ENCODE data around the gene CCNK.

- TF ChIP-seq, protein P1, sequence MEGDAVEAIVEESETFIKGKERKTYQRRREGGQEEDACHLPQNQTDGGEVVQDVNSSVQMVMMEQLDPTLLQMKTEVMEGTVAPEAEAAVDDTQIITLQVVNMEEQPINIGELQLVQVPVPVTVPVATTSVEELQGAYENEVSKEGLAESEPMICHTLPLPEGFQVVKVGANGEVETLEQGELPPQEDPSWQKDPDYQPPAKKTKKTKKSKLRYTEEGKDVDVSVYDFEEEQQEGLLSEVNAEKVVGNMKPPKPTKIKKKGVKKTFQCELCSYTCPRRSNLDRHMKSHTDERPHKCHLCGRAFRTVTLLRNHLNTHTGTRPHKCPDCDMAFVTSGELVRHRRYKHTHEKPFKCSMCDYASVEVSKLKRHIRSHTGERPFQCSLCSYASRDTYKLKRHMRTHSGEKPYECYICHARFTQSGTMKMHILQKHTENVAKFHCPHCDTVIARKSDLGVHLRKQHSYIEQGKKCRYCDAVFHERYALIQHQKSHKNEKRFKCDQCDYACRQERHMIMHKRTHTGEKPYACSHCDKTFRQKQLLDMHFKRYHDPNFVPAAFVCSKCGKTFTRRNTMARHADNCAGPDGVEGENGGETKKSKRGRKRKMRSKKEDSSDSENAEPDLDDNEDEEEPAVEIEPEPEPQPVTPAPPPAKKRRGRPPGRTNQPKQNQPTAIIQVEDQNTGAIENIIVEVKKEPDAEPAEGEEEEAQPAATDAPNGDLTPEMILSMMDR (IDR thresholded peaks at IDR 0.05 in 8 of 11, conservative IDR thresholded peaks at IDR 0.05 in 3 of 11) = no peak
- TF ChIP-seq POLR2A (IDR thresholded peaks at IDR 0.05) = no peak
These were observed 73.7 kb downstream of the CCNK start for GRCh38 chr14:99554757-99555531.

All from spleen (tissue), 7 donors.